ENCODE measurements around the gene TMEM135.
"Not testable (repeated sequence)": the region's sequence is repeated elsewhere in the genome, so short reads cannot be mapped to it uniquely, and the experiment has no call there.

Gene TMEM135

DNA sequence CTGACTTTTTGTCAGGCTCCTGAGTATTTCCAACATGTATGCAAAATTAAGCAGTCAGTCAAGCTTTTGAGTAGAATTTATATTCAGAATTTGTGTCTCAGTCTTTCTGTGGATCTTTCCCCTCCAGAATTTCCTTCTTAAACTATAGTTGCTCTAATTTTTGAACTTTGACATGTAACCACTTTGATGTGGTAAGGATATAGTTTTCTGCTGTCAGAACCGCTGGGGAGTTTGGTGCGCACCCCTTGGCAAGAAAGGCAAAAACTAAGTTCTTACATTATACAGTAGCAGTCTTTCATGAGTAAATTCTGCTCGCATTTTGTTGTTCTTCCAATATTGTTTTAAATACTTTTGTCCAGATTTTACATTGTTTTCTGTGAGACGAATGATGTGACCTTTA is 105.9 kb downstream of the TMEM135 start:
- no peak for DNase-seq

DNA sequence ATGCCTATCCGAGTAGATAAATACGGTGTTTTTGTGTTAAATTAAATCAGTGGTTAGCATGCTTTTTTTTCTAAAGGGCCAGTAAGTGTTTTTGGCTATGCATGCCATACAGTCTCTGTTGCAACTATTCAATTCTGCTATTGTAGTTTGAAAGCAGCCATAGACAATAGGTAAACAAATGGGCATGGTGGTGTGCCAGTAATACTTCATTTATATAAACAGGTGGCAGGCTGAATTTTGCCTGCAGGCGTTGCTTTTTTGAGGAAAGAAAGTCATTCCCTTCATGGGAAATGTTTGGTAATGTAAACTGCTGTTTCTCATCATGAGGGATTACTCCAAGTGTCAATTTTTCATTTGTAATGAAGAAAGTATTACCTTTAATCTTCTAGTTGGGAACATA is 106.5 kb downstream of the TMEM135 start:
- DNase-seq = no peak

DNA sequence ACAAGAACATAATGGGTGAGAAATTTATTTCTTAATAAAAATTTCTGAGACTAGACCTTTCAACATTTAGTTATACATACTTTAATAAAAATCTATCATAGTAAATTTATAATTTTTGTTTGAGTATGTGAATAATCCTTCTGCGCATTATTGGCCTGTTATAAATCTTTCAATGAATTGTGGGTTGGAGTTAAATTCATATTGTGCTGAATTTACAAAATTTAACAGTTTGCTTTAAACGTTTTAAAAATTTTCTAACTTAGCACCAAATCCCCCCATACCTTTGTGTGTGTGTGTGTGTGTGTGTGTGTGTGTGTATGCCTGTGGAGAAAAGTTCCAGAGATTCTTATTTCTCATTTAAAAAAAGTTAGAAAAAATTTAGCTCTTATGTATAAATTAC is 111.0 kb downstream of the TMEM135 start:
- no peak for DNase-seq

DNA sequence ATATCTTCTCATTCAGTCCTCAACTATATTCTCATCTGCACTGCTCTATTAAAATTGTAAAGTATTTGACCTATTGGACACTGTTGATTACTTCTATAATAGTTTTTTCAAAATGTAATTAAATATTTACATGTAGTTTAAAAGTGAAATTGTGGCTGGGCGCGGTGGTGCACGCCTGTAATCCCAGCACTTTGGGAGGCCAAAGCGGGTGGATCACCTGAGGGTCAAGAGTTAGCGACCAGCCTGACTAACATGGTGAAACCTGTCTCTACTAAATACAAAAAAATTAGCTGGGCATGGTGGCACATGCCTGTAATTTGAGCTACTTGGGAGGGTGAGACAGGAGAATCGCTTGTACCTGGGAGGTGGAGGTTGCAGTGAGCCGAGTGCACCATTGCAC is 112.0 kb downstream of the TMEM135 start:
- not testable (repeated sequence) for DNase-seq

DNA sequence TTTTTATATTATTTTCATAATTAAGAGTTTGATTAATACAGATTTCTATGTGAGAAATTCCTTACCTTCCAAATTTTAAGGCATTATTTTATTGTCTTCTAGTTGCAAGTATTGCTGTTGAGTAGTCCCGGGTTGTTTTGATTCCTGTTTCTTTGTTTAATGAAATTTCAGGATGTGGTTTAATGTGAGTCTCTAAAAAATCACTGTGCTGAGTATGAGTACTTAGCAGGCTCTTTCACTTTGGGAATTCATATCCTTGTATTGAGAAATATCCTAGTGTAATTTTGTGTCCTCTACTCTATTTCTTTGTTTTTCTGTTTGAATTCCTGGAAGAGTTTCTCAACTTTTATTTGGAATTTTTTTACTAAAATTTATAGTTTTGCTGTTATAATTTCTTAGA is 113.2 kb downstream of the TMEM135 start:
- no peak for DNase-seq

DNA sequence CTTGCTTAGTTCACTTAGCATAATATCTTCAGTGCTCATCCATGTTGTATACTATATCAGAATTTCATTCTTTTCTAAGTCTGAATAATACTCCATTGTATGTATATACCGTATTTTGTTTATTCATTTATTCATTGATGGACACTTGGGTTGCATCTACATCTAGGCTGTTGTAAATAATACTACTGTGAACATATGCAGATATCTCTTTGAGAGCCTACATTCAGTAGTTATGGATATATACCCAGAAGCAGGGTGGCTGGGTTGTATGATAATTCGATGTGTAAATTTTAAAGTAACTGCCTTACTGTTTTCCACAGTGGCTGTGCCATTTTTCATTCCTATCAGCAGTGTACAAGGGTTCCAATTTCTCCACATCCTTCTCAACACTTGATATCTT is 116.5 kb downstream of the TMEM135 start:
- DNase-seq = no peak

DNA sequence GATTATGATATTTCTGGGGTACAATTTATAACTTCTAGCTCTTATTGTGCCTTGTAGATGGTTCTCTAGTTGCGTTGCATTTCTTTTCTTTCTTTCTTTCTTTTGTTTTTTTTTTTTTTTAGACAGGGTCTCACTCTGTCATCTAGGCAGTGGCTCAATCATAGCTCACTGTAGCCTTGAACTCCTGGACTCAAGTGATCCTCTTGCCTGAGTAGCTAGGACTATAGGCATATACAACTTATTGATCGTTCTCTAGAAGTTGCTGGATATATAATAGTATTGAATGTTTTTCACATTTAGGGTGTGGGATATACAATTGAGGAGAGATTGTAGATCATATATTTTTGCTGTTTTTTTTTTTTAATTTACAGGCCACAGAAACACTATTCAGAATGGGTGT is 119.2 kb downstream of the TMEM135 start:
- DNase-seq = no peak

DNA sequence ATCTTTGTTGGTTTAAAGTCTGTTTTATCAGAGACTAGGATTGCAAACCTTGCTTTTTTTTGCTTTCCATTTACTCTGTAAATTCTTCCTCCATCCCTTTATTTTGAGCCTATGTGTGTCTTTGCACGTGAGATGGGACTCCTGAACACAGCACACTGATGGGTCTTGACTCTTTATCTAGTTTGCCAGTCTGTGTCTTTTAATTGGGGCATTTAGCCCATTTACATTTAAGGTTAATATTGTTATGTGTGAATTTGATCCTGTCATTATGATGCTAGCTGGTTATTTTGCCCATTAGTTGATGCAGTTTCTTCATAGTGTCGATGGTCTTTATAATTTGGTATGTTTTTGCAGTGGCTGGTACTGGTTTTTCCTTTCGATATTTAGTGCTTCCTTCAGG is 131.3 kb downstream of the TMEM135 start:
- DNase-seq = not testable (repeated sequence)

DNA sequence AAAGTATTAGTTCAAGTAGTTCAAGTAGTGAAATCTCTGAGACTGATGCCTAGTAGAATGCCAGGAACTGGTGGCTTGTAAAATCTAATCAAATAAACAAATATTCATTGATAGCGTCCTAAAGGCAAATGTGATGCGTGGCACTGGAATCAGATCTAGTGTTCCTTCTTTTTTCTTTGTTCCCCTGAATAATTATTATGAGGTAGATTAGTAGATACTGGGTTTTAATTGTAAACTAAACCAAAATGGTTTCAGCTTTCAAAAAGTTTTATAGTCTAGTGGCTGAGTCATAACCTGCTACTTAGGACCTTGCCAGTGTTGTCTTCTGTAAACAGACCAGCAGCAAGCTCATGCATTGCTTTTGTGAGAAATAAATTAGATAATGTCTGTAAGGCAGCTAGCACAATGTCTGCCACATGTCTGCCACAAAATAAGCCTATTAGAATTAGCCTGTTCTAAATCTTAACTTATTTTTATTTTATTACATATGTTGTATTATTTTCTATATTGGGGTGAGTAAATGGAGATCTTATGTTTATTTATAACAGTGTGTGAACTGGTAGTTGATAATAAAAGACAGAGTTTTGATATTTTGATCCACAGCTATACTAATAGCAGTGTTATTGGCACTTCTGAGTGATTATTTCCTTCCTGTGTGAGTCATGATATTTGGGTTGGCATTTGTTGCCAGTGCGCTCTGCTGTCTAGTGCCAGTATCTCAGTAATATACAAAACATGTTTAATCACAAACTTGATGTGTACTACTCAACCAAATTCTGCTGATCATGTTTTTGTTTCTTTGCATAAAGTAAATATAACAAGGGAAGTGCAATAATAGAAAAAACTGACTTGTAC is 135.7 kb downstream of the TMEM135 start:
- no peak for DNase-seq

DNA sequence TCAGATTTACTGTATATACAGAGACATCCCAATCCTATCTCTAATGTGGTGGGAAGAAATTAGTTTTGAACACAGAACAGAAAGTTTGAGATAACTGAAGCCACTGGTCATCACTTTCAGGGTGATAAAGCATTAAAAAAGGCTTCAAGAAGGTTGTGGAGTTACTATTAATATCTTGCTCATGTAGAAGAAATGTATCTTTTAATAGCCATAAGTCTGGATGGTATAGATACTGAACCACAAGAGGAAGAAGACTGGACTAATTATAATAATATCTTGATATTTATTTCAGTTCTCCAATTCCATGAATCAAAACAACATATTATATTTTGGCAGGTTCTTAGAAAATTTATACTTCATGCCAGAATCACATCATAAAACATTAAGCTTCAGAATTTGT is 137.1 kb downstream of the TMEM135 start:
- no peak for DNase-seq

DNA sequence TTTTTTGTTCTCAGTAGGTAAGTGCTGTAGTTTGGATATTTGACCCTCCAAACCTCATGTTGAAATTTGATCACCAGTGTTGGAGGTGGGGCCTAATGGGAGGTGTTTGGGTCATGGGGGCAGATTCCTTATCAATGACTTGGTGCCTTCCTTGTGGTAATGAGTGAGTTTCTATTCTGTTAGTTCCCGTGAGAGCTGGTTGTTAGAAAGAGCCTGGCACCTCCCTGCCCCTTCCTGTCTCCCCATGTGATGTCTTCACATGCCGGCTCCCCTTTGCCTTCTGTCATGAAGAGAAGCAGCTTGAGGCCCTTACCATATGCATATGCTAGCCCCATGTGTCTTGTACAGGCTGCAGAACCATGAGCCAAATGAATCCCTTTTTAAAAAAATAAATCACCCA is 138.3 kb downstream of the TMEM135 start:
- DNase-seq = no peak

DNA sequence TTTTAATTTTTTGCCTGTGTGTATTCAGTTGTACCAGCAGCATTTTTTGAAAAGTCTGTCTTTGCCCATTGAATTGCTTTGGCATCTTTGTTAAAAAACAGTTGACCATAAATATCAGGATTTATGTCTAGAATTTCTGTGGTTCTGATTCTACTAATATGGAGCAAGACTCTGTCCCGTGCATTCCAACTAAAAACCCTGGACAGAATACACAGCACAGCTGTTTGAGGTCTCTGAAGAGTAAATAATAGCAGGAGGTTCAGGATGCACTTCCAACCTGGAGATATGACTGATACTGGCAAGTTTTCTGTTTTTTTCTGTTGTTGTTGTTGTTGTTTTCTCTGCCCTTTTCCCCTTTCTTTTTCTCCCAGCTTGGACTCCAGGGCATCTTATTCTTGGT is 141.9 kb downstream of the TMEM135 start:
- DNase-seq = no peak

DNA sequence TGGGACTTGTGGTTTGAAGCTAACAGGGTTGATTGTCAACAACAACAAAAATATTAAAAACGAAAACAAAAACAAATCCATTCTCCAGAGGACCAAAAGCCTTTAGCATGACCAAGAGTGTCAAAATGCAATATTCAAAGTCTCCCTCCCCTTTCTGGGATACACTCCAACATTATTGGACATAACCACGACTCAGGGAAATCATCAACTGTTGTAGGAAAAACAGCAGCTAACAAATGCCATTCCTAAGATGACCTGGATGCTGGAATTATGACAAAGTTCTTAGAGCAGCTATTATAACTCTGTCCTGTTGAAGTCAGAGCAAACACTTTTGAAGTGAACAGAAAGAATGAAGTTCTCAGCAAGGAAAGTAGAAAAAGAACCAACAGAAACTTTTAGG is 143.0 kb downstream of the TMEM135 start:
- DNase-seq = no peak

DNA sequence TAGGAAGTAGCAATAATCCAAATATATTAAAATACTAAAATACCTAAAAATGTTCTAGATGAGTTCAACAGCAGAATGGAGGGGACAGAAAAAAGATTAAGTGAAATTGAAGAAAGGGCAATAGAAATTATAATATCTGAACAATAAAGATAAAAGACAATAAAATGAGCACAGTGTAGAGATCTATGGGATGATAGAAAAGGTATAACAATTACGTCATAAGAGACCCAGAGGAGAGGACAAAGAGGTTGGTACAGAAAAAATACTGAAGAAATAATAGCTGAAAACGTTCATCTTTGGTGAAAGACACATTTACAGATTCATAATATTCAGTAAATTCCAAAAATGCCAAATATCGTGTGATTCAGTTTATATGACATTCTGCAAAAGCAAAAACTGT is 143.4 kb downstream of the TMEM135 start:
- no peak for DNase-seq

DNA sequence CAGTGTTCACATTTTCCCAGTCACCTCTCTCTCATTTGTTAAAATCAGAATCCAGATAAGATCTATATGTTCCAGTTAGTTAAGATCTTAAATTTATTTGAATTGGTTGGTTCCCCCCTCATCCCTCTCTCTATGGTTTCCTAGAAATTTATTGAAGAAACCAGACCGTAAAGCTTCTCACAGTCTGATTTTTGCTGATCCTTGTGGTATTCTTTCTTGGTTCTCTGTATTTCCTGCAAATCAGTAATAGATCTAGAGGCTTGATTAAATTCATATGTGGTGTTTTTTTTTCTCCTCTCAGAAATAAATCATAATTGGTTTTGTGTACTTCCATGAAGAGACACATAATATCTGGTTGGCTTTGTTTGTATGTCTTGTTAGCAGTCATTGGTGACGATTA is 147.5 kb downstream of the TMEM135 start:
- DNase-seq = no peak

DNA sequence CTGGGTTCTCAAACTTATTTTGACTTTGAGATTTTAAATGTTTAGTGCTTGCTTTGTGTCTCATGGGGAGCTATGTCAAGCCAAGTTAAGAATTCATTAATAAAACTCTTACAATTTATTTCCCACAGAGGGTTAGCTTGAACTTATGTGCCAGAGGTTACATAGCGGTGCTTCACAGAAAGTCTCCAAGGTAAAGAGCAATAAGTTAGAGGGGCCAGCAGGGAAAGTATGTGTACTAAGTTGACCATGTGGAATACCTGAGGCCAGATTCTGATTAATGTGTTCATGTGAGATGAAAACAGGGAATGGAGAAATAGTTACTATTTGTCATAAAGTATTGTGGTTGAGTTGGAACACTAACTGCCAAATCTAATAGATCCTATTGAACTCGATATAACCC is 149.3 kb downstream of the TMEM135 start:
- no peak for DNase-seq

DNA sequence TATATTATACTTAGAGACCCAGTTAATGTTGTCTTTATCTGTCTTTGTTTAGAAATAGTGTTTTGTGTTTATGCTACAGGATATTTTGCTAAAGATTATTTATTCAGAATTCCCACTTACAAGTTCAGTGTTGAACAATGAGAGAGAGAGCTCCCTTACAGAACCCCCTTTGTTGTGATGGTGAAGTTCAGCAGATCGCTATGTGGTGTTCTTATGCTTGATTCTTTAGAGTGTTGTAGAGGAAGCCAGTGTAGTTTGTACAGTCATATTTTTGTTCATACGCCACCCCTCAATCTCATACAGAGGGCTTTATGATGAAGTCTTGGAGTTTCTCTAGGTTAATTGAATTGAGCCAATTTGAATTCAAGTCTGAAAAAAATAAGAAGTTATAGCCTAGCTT is 150.2 kb downstream of the TMEM135 start:
- DNase-seq = no peak

DNA sequence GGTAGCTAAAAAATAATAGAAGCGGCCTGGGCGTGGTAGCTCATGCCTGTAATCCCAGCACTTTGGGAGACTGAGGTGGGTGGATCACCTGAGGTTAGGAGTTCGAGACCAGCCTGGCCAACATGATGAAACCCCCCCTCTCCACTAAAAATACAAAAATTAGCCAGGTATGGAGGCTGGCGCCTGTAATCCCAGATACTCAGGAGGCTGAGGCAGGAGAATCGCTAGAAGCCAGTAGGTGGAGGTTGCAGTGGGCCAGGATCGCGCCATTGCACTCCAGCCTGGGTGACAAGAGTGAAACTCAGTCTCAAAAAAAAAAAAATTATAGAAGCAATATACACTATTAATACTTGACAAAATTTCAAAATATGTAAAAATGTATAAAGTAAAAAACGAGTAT is 150.7 kb downstream of the TMEM135 start:
- not testable (repeated sequence) for DNase-seq

DNA sequence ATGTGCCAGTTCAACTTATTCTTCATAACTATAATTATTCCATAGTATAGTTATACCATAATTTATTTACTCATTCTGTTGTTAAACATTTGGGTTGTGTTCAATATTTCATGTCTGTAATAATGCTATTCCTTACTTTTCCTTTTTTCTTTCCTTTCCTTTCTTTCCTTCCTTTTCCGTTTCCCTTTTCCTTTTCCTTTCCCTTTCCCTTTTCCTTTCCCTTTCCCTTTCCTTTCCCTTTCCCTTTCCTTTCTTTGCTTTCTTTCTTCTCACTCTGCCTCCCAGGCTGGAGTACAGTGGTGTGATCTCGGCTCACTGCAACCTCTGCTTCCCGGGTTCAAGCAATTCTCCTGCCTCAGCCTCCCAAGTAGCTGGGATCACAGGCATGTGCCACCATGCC is 151.2 kb downstream of the TMEM135 start:
- not testable (repeated sequence) for DNase-seq

DNA sequence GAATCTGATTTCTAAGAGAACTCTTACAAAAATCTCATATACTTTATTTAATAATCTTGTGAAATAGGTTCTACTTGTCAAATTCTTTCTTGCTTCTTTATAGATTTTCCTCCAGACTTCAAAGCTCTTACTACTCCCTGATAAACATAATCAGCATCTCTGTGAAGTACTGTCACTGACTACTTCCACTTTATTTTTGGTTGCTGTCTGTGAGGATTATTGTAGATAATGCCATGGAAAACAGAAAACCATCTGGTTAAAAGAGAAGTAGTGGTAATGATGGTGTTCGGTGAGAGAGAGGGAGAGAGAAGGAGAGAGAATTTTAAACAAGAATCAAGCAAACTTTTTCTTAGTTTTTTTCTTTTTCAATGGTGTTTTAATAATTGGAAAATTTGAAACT is 152.3 kb downstream of the TMEM135 start:
- DNase-seq = no peak

DNA sequence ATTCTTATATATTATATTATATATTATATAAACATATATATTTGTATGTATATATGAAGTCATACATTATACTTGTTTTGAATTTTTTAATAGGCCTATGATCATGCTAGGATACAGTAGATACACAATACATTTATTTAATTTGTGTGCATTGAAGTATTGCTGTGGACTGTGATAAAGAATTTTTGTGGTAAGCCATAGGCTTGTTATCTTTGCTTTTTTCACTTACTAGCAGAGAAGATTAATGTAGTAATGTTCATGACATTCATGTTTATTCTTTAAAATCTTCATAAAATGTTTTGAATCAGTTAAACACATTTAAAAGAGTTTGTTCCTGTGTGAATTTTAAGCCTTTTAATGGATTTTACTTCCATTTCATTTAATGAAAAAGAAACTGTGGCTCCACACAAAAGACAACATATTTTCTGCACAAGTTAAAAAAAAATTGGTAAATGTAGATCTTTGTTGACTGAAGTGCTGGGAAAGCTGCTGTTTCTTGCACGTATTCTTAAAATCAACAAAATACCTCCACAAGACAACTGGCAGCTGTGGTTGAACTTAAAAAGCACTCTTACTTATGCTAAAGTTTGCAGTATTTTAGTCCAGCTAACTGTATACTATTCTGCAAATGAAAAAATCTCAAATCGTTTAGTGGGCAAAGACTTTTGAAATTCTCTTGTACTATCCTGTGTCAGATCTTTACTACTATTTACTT is 156.2 kb downstream of the TMEM135 start:
- no peak for DNase-seq

DNA sequence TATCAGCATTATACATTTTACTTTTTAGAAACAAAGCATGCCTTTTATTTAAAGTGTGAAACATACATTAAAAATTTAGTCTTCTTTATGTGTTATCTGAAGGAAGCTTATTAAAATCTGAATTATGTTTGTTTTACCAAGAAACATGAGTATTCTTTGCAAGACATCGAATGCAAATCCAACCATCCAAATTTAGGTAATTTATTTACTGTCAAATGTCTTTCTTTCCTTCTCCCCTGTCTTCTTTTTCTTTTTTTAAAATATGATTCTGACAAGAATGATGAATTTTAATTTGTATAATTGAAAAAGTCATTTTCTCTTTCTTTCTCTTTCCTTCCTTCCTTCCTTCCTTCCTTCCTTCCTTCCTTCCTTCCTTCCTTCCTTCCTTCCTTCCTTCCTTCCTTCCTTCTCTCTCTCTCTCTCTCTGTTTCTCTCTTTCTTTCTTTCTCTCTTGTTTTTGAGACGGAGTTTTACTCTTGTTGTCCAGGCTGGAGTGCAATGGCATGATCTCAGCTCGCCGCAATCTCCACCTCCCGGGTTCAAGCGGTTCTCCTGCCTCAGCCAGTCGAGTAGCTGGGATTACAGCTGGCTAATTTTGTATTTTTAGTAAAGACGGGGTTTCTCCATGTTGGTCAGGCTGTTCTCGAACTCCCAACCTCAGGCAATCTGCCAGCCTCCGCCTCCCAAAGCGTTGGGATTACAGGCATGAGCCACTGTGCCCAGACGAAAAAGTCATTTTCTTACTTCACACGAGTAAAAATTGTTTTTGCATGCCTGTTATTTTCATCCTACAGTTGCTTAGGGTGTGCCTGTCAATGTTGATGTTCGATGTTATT is 157.5 kb downstream of the TMEM135 start:
- no peak for DNase-seq

DNA sequence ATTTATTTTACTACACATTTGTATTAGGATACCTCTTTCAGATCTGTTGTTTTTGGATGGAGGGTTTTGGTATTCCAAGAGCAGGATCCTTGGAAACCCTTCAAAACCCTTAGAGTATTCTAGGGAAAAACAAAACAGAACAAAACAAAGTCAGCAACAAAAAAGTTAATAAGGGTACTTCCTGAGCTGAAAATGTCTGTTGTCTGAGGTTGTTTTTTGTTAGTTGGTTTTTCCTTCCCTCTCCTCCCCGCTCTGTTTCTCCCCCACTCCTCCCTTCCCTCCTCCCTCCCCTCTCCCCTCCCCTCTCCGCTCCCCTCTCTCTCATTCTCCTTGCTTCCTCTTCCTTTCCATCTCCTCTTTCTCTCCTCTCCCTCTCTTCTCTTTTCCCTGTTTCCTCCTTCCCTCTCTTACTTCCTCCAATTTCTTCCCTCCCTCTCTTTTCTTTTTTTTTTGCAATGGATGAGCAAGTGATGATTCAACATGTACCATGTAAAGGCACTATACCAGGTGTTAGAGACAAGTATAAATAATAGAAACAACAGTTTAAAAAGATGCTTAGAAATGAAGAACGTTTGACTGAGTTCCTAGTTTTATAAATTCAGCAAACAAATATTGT is 160.6 kb downstream of the TMEM135 start:
- no peak for DNase-seq
